HG03571 (cell line): ENCODE measurements around the gene GTF2A1L.
"Not testable (repeated sequence)": the region's sequence is repeated elsewhere in the genome, so short reads cannot be mapped to it uniquely, and the experiment has no call there.

Experiments
- ATAC-seq: cut with Tn5 transposase; IDR thresholded peaks from one replicate; pipeline ENCODE4 v1.9.1; 2021; ENCODE audit not compliant: unreplicated experiment

Gene GTF2A1L

DNA sequence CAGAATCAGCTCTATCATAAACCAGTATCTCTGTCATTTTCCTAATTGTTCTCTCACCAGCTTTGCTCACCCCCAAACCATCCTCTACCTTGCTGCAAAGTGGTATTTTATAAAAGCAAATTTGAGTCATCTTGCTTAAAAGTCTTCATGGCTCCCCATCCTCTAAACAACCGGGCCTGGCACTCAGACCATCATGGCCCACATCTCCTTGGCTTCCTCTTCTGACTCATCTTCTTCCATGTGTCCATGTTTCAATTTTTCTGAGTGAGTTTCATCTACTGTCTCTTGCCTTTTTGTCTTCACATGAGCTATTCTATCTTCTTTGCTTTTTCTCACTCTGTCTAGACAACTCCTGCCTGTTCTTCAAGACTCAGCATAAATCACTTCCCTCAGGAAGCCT, 79.2 kb downstream of the GTF2A1L start:
- no peak for ATAC-seq

DNA sequence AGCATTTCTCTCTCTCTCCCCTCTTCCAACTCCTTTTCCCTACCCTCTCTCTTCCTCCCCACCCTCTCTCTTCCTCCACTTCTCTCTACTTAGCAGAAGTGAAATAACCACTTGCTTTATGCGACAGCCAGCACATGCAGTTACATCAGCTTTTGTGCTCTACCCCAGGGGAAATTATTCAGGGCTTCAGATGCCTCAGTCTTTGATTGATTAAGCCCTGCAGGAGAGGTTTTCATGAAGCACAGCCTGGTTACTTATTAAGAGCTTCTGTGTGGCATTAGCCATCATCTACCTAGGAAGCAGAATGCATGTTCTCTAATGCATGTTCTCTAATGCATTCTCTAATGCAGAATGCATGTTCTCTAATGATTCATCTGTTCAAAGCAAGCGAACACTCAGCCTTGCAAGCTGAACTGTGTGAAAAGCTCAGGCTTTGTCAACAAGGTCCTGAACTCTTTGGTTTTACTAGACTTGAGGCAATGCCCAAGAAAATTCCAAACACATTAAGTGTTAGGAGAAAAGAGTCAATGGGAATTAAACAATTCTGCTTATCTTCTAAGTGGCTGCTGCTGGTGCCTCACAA, 81.8 kb downstream of the GTF2A1L start:
- no peak for ATAC-seq

DNA sequence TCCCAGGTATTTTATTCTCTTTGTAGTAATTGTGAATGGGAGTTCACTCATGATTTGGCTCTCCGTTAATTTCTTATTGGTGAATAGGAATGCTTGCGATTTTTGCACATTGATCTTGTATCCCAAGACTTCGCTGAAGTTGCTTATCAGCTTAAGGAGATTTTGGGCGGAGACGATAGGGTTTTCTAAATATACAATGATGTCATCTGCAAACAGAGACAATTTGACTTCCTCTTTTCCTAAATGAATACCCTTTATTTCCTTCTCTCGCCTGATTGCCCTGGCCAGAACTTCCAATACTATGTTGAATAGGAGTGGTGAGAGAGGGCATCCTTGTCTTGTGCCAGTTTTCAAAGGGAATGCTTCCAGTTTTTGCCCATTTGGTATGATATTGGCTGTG, 86.0 kb downstream of the GTF2A1L start:
- ATAC-seq = not testable (repeated sequence)

DNA sequence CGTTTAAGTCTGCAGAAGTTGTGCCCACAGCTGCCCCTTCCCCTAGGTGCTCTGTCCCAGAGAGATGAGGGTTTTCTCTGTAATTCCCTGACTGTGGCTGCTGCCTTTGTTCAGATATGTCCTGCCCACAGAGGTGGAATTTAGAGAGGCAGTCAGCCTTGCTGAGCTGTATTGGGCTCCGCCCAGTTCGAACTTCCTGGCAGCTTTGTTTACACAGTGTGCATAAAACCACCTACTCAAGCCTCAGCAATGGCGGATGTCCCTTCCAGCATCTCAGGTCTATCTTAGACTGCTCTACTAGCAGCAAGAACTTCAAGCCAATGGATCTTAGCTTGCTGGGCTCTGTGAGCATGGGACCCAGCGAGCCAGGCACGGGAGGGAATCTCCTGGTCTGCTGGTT, 89.8 kb downstream of the GTF2A1L start:
- no peak for ATAC-seq

DNA sequence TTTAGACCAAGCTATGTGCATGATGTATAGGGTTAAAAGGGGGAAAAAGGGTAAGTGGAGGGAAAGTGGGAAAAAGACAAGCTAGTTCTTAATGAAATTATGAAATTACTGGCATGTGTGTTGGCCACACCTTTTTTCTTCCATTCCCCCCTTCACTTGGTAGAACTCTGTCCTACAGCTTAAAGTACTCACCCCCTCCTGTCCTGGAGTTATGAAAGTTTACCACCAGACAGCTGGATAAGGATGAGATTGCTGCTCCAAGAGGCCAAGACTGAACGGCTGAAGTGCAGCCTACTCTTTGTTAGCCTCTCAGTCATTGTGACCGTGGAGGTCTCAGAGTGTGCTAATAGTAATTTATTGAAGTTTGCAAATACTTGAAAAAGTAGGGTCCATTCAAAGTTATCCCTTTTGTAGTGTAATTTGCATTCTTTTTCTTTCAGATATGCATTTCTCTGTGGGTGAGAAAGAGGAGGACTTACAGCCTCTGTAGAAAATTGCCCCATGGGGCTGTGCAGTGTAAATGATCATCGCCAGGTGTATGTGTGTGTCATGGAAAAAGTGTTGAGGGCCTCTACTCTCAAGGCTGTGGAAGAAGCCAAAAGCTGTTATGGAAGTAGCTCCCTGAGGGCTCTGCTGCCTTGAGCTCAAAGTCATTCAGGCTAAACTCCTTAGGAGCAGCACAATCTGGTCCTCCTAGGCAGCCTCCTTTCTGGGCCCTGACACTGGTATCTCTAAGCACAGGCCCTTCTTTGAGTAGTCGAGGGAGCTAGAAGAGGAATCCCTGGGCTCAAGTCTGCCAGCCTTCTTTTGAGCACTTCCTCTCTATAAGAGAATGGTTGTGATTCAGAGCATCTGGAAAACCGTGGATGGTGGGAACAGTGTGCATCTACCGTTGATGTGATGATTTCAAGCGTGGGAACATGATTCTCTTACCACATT, 91.7 kb downstream of the GTF2A1L start:
- ATAC-seq = no peak

DNA sequence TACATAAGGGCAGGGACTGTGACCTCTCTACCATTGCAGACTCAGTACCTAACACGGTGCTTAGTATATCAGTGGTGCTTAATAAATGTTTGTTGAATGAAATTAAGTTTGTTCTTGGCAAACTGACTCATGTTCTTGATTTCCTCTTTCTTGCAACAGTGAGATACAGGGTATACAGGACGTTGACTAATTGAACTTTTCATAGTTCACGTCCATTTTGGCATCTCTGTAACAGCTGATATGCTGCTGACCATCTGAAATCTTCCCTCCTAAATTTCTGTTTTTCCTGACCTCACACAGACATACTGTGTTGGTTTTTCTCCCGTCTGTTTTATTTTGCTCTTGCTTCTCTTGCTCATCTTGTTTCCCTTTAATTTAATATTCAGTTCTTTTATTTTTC, 93.7 kb downstream of the GTF2A1L start:
- no peak for ATAC-seq

GRCh38 chr2:48712151-48712550, 94.5 kb downstream of the GTF2A1L start:
- ATAC-seq = no peak

DNA sequence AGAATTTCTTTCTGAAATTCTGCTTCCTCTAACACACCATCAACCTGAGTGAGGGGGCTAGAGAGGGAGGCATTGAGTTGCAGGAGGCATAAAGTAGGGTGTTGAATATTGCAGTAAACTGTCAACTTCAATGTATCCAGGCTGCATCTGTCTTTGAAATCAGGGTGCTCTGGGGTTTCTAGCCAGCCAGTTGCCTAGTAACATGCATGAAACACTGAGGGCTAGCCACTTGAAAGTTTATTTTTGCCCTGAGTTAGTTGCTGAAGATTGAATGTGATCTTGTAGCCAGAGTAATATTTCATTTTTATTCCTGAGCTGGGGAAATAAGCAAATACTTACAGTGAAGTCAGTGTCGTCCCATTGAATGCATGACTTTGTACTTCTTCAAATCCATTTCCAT, 96.0 kb downstream of the GTF2A1L start:
- ATAC-seq = no peak

DNA sequence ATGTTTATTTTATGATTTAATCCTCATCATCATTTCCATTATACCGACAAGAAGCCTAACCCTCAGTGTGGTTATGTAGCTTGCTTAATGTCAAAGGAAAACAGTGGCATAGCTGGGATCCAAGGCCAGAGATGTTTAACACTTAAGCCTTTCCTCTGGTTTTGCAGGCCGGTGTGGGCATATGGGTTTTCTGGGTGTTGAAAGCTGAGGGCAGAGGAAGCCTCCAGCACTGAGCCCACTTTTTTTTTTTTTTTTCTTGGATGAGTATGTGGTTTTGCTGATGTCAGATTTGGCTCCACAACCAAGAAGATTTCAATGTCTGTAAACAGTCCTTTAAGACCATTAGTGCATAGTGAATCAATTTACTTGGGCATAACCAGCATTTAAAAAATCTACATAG, 96.6 kb downstream of the GTF2A1L start:
- ATAC-seq = no peak

DNA sequence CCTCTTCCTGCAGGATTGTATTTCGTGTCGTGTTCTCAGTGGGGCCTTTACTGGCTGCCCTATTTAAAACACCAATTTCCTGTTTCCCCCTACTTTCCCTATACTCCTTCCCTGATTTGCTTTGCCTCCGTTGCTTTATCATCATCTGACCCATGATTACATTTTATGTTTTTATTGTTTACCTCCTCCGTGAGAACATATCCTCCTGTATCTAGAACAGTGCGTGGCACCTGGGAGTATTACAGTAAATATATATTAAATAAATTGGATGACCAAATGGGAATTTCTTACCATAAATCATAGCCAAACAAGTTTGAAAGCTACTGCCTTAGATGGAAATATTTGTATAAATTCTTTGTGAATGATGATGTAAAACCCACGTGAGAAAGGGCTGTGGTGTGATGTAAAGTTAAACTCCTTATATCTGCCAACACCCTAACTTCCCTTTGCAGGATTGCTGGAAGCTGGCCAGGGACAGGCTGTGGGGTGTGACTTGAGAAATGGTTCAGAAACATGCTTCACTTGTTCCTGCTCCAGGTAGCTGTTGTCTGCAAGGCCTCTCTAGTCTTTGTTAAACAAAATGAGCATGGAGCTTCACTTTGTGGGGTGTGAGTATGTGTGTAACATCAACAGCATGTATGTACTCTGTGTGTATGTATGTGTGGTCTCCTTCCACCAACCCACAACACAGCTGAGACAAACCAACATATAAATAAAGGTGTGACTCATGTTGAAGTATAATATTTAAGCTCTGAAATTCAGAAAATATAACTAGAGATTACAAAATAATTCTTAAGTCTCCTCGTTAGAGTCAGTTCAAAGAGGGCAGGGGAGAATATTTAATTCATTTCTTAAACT, 97.6 kb downstream of the GTF2A1L start:
- no peak for ATAC-seq

DNA sequence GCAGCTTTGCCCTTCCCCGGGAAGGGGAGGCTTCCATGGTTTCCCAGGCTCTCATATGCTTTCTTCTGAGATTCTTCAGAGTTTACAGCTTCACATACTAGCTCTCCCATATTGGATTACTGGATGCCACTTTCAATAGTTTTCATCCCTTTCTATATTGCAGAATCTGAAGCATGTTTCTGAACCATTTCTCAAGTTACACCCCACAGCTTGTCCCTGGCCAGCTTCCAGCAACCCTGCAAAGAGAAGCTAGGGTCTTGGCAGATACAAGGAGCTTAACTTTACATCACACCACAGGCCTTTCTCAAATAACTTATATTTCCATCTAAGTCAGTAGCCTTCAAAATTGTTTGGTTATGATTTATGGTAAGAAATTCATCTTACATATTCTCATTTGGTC, 98.3 kb downstream of the GTF2A1L start:
- no peak for ATAC-seq

DNA sequence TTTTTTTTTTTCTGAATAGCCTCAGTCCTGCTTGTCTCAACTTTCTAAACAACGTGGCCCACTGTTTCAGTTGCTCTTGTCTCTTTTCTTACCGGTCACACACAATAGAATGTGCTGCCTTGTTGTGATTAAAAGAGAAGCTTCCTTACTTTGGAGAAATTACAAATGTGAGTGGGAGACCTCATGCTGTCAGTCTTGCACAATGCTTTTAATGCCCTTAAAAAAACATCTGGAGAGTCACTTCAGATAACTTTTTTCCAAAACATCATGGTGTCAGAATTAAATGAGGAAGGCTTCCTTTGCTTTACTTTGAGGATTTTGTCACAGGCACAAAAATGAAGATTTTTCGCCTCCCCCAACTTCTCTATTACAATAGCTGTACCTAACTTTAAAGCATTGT, 100.2 kb downstream of the GTF2A1L start:
- no peak for ATAC-seq

DNA sequence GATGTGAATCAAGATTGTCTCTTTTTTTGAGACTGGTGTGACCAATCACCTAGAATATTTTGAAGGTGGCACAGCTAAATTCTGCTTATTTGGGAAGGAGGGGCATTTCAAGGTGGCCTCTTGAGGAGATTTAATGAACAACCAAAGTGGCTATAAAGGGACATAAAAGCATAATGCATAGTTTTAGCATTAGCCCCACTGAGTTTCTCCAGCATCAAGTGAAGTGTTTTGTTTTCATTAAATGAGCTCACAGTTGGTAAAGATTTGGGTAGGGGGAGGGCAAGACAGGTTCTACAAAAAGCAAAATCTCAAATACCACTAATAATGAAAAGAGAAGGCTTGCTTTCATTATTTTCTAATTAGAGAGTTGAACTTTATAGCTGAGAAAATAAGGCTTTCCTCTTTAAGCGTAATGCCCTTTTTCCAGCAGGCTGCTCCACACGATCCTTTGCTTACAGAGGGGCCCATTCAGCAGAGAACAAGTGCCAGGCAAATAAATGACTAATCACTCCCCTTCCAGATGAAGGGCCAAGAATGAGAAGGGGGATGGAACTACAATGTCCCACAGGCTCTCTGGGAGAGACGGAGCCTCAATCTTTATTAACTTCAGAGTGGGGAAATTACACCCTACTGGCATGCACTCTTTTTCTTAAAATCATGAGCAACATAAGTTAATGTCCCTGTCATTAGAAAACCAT, 102.0 kb downstream of the GTF2A1L start:
- no peak for ATAC-seq

DNA sequence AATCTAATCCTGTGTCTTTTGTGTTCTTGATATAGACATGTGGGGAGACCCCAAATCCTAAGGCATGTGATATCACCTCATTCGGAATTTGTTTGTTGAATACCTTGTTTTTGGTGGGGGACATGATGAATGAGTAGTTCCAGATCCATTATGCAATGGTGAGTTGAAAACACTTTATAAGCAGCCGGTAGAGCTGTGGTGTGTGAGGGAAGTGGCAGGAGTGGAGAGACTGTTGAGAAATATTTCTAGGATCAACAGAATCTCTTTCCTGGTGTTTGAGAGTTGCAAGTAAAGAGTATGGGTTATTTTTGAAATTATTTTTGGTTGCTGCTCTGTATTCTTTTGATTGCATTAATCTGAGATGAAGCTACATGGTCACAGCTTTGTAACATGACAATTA, 103.5 kb downstream of the GTF2A1L start:
- ATAC-seq = no peak

- no peak for ATAC-seq
Measured at GRCh38 chr2:48722391-48722790, 104.7 kb downstream of the GTF2A1L start.

GRCh38 chr2:48723129-48723528, 105.5 kb downstream of the GTF2A1L start:
- no peak for ATAC-seq

DNA sequence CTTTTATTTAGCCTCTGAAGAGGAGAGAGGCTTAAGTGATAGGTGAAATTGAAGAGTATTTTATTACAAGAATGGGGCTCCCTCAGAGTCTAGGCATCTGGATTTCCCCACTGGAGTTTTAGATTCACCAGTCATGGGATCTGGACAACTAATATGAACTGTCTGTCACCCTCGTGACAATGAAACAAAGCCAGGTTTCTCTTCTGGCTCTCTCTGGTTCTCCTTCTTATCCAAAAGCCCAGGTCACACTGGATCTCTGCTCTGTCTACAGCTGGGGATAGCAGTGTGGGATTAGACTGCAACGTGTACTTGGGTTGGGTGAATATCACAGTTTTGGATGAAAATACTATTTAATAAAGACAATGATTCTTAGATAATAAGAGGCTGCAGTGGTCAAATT, 106.6 kb downstream of the GTF2A1L start:
- no peak for ATAC-seq

DNA sequence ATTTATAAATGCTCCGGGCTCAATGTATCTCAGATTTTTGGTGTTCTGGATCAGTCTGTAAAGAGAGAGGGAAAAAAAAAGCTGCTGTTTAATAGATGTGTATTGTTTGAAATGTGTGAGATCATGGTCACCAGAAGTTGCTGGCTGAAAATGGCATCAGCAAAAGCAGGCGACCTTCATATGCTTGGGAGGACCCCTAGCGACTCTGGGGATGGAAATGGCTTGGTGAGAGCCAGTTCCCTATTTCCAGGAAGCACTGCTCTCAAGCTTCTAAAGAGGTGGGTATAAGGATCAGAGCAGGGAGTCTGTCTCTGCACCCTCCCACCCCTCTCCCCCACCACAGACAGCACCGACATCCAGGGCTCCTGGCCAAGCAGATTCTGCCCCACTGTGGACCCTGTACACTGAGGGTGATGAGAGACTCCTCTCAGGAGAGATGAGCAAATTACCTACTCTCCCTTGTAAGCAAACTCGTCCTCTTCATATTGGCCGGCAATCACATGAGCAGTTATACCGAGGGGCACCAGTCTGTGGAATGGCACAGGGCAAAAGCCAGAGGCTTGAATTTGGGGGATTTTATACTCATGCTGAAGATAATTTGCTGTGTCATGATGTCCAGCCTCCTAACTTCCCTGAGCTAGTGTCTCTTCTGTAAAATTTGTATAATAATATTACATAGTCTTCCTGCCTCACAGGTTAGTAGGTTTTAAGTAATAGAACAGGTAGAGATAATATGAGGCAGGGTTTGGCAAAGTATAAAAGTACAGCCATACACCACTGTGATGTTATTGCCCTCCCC, 108.2 kb downstream of the GTF2A1L start:
- ATAC-seq = no peak

DNA sequence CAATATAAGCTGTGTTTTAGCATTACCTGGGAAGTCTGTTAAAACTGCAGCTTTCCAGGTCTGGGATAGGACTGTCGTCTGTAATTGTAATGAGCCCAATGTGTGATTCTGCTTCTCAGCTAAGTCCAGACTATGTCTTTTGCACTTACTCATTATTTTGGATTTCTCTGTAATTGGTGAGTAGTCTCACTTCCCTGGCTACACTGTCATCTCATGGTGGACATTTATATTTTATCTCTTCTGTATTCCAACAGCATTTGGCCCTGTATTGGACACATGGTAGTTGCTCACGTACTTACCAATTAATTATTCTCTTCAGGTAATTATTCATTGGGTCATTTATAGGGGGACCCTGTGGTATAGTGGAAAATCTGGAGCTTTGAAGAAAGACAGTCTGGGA, 109.9 kb downstream of the GTF2A1L start:
- no peak for ATAC-seq

DNA sequence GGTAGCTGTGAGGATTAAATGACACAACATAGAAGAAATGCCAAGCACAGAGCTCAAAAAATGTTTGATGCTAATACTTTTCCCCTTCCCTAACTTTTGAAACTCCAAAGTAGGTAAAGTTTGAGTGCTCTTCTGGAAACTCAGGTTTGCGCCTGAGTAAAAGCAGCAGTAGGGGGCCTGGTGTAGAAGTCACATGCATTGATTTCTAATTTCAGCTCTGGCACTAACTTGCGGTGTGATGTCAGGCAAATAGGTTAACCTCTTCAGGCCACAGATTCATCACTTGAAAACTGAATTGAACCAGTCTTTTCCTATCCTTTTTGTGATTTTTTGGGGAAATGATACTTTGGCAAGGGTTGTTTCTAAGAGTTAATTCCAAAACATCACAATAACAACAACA, 110.6 kb downstream of the GTF2A1L start:
- no peak for ATAC-seq
